Measurements from ENCODE around the gene OXLD1. TPM values are rescaled to one million over a fixed set of nuclear protein-coding genes. Genes with fewer than 3 reads are reported as not detected.

OXLD1 gene
- total and polyA plus RNA-seq, 10 of the 15 experiments (the other 5 are each of a cell fraction or from before 2014, with no cell fraction given) = 4.6 to 89.5 (median 39.8) TPM

GRCh38 chr17:81683584-81684441, 17.4 kb upstream of the OXLD1 start, which contains the start of the genes ARL16 and HGS (continued):
- TF ChIP-seq CHD4 (IDR thresholded peaks at IDR 0.05) (no peak), ZNF687 (IDR thresholded peaks at IDR 0.05) (peak; percentile 45; the same call in 1 of the 2 replicates), E2F8 (IDR thresholded peaks at IDR 0.05; ENCODE audit: low read depth, partially characterized antibody) (no peak), RUNX3 (IDR thresholded peaks at IDR 0.05; ENCODE audit: low read length) (no peak; the same call in 1 of the 2 replicates), ZNF24 (IDR thresholded peaks at IDR 0.05) (no peak), SMC3 (IDR thresholded peaks at IDR 0.05; ENCODE audit: borderline replicate concordance, low read length) (no peak), SREBF1 (IDR thresholded peaks at IDR 0.05; ENCODE audit: low read length) (peak; percentile 14; the same call in 1 of the 2 replicates), ESRRA (IDR thresholded peaks at IDR 0.05; ENCODE audit: low read length) (no peak), BCLAF1 (IDR thresholded peaks at IDR 0.05) (no peak), NR2F1 (conservative IDR thresholded peaks at IDR 0.05) (peak; percentile 68), PAX5 (IDR thresholded peaks at IDR 0.05; ENCODE audit: borderline replicate concordance, low read depth, low read length) (no peak), RB1 (IDR thresholded peaks at IDR 0.05; ENCODE audit: borderline replicate concordance) (no peak), MXI1 (IDR thresholded peaks at IDR 0.05; ENCODE audit: low read depth, low read length) (peak; percentile 86), ZBTB4 (CRISPR knock-in tag; IDR thresholded peaks at IDR 0.05) (no peak), SMAD5 (IDR thresholded peaks at IDR 0.05; ENCODE audit: low read depth) (no peak)

All from GM12878 (cell line).